Adrenal gland (tissue), 12 donors: ENCODE measurements around the gene LMF1. TPM values are rescaled to one million over a fixed set of nuclear protein-coding genes. Genes with fewer than 3 reads are reported as not detected.

ENCODE experiments used
- DNase-seq, 7 donors: peaks; one replicate each; pipeline ENCODE4 v3.0.0-alpha.2; 2019 to 2020
- H3K27ac ChIP-seq, 5 donors: fragments of 200-600 bp; sonication (generic) in 4 of 5; 1 replicate in 3 of 5; 2 replicates in 2 of 5; pipeline versions ENCODE4 v1.5.1 to v1.8.0; 2016 to 2020; ENCODE audit warnings: mild to moderate bottlenecking in 1 of 5
- H3K27me3 ChIP-seq: fragments of 200-600 bp; 2 replicates; pipeline ENCODE4 v1.8.0; 2021
- H3K36me3 ChIP-seq, 2 donors: fragments of 200-600 bp; replicated peaks in 1 of 2; 1 replicate in 1 of 2; 2 replicates in 1 of 2; pipeline versions ENCODE4 v1.5.1 to v1.8.0; 2018 to 2022
- H3K4me1 ChIP-seq, 2 donors: fragments of 200-600 bp; replicated peaks in 1 of 2; 1 replicate in 1 of 2; 2 replicates in 1 of 2; pipeline versions ENCODE4 v1.5.1 to v1.8.0; 2018 to 2021
- H3K4me3 ChIP-seq, 4 donors: fragments of 200-600 bp; sonication (generic) in 3 of 4; one replicate each; pipeline ENCODE4 v1.5.1; 2016 to 2018
- H3K9me3 ChIP-seq, 3 donors: fragments of 200-600 bp; sonication (generic) in 1 of 3; replicated peaks in 1 of 3; 1 replicate in 2 of 3; 2 replicates in 1 of 3; pipeline versions ENCODE4 v1.5.1 to v1.8.0; 2016 to 2021
- POLR2A ChIP-seq, 2 donors: fragments of 450-650 bp; IDR thresholded peaks; one replicate each; pipeline ENCODE4 v1.6.1; 2017; ENCODE audit warnings: antibody characterized with exemption in 2 of 2, mild to moderate bottlenecking in 2 of 2, moderate library complexity in 1 of 2
- WGBS, 4 donors: extraction: QIAGEN DNeasy Blood & Tissue Kit in 2 of 4; methylation state at CpG; one replicate each; pipeline versions ENCODE4 v1.1.5 to v1.1.7; 2013 to 2017; 5-methylcytosine and 5-hydroxymethylcytosine counted together
- intact Hi-C, 2 donors: fragments of 100-400 bp; cut with DNase I; formaldehyde crosslinking; loops; one replicate each; pipeline versions ENCODE4 v1.14.1 to v1.15.0; 2022 to 2023
- polyA plus RNA-seq, 3 donors: library from polyadenylated mRNA; stranded (reverse); fragments of 200-250 nt in 2 of 3; fragments of 350-450 nt in 1 of 3; fragmentation: Illumina TruSeq in 1 of 3; extraction: RNeasy Lipid Tissue Mini Kit (QIAGEN cat#74804) in 1 of 3; gene quantifications; one replicate each; pipeline ENCODE4 v1.2.3, GENCODE V29; 2013 to 2014
- total RNA-seq, 9 donors: library from RNA; depleted of rRNA in 4 of 9; stranded (reverse); fragments of >200 nt in 4 of 9; fragments of 120-200 nt in 1 of 9; fragmentation: NEBNext Ultra II Directional in 1 of 9; extraction: Animal tissue kit (Norgen Biotek cat#: 25700) in 1 of 9; gene quantifications; one replicate each; pipeline versions ENCODE4 v1.1.0 to v1.2.4, GENCODE V29; 2013 to 2023
- TF ChIP-seq, protein P1 (sequence below), 6 experiments: fragments of 450-650 bp in 4 of 6; fragments of 200-600 bp in 2 of 6; sonication (generic) in 1 of 6; IDR thresholded peaks; 1 replicate in 5 of 6; 2 replicates in 1 of 6; pipeline versions ENCODE4 v1.5.1 to v1.8.0; 2016 to 2021; ENCODE audit warnings: antibody characterized with exemption in 6 of 6, mild to moderate bottlenecking in 2 of 6, moderate library complexity in 1 of 6
- donor health status: healthy with polysubstance abuse.
- donor health status: Bipolar disorder and iron deficiency.
- donor health status: DM: yes; HTN: yes; CAD: no.
- donor health status: DM: no; HTN: no; CAD: no.
- donor health status: DM: no; HTN: no; CAD: no.
- donor health status: DM: yes; HTN: yes; CAD: no.

The LMF1 gene
- total and polyA plus RNA-seq, 12 donors = 10.5 to 101 (median 36.3) TPM

DNA sequence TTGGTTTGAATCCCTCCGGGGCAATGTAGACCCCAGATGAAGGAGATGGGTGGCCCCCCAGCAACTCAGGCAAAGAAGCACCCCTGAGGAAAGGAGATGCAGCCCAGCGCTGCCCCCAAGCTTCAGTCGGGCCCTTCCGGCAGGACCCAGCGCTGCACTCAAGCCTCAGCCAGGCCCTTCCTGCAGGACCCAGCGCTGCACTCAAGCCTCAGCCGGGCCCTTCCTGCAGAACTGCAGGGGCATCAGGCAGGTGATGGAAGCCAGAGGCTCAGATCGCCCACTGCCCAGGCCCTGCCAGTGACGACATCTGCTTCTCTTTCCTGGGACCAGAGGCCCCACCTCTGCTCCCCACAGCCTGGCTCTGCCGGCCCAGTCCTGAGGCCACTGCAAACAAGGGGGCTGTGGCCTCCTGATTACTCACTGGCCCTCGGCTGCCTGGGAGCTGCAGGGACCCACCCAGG lies 18.6 kb upstream of the LMF1 start:
- TF ChIP-seq, protein P1, sequence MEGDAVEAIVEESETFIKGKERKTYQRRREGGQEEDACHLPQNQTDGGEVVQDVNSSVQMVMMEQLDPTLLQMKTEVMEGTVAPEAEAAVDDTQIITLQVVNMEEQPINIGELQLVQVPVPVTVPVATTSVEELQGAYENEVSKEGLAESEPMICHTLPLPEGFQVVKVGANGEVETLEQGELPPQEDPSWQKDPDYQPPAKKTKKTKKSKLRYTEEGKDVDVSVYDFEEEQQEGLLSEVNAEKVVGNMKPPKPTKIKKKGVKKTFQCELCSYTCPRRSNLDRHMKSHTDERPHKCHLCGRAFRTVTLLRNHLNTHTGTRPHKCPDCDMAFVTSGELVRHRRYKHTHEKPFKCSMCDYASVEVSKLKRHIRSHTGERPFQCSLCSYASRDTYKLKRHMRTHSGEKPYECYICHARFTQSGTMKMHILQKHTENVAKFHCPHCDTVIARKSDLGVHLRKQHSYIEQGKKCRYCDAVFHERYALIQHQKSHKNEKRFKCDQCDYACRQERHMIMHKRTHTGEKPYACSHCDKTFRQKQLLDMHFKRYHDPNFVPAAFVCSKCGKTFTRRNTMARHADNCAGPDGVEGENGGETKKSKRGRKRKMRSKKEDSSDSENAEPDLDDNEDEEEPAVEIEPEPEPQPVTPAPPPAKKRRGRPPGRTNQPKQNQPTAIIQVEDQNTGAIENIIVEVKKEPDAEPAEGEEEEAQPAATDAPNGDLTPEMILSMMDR (IDR thresholded peaks at IDR 0.05) = no peak
- TF ChIP-seq POLR2A (IDR thresholded peaks at IDR 0.05) = no peak
- H3K9me3 ChIP-seq = no peaks in the 10 kb centered on the region
- H3K27ac ChIP-seq = no peak overlapping the region
- H3K27me3 ChIP-seq = no peaks in the 10 kb centered on the region
- no peak for DNase-seq
- no peak overlapping the region for H3K4me3 ChIP-seq
- no peaks in the 10 kb centered on the region for H3K4me1 ChIP-seq
- WGBS, 4 donors = 70 to 93% (median 90%) methylated on average over 3 to 11 of the region's 11 CpGs
- H3K36me3 ChIP-seq = no peaks in the 10 kb centered on the region
- intact Hi-C loops = no loop called here

DNA sequence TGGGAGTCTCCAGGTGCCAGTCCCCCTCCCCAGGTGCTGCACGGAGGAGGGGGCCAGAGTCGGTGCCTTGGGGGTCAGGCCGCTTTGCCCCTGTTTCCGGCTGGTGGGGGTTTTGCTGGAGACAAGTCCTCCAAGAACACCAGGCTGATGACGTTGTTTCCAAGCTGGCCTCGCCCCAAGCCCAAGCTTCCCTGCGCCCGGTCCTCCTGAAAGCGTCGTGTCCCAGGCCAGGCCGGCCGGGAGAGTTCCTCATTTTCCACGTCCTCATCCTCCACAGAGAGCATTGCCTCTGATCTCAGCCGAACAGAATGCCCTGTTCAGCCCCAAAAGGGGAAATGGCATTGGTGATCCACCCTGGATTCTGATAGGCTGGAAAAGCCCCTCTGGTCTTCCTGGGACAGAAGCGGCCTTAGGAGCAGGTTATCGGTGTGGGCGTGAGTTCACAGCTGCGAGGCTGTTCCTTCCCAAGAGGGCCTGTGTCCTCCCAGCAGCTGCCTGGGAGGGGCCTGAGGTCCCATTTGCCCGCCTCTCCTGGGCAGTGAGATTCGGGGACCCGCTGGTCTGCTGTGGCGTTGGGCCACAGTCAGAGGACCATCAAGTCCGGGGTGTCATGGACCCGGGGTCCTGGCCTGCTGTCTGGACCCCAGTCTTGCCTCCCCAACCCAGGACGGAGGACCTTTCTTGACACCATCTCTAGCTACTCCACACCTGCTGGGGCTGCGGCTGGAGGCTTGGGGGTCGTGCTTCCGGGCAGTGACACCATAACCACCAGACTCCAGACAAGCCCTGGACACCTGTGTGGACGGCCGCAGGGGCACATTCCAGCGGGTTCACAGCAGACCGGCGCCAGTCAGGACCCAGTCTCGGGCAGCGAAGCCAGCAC lies 17.9 kb upstream of the LMF1 start:
- intact Hi-C loops = no loop called here
- Histone ChIP-seq H3K9me3 (no peaks in the 10 kb centered on the region), H3K36me3 (no peaks in the 10 kb centered on the region), H3K4me3 (no peak overlapping the region), H3K27me3 (no peaks in the 10 kb centered on the region), H3K27ac (no peak overlapping the region), H3K4me1 (no peaks in the 10 kb centered on the region)
- WGBS, 4 donors = 78 to 91% (median 82%) methylated on average over 7 to 35 of the region's 35 CpGs
- TF ChIP-seq, protein P1 (IDR thresholded peaks at IDR 0.05) = no peak
- TF ChIP-seq POLR2A (IDR thresholded peaks at IDR 0.05) = no peak
- DNase-seq = no peak

DNA sequence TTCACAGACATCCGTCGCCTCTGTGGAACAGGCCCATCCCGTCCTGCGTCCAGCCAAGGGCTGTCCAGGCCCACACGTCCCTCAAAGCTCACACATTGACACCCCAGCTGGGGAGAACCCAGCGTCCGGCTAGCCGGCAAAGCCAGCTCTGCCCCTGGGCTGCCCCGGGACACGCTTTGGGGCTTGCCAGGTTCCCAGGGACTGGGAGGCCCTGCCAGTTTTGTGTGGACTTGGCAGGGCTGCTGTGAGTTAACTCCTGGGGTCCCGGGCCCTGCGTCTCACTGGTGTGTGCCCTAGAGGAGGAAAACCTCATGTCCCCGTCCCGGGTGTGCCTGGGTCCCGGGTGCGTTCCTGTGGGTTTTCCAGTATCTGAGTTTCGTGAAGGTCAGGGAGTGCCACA lies 17.1 kb upstream of the LMF1 start:
- no peak for DNase-seq
- Histone ChIP-seq H3K36me3 (no peaks in the 10 kb centered on the region), H3K27me3 (peaks cover 2% of the 10 kb centered on the region), H3K4me3 (no peak overlapping the region), H3K4me1 (no peaks in the 10 kb centered on the region), H3K27ac (no peak overlapping the region), H3K9me3 (no peaks in the 10 kb centered on the region)
- intact Hi-C loops = no loop called here
- 73 to 94% (median 92%) methylated on average over 3 to 17 of the region's 17 CpGs for WGBS, 4 donors
- TF ChIP-seq POLR2A (IDR thresholded peaks at IDR 0.05) = no peak
- TF ChIP-seq, protein P1 (IDR thresholded peaks at IDR 0.05) = no peak

DNA sequence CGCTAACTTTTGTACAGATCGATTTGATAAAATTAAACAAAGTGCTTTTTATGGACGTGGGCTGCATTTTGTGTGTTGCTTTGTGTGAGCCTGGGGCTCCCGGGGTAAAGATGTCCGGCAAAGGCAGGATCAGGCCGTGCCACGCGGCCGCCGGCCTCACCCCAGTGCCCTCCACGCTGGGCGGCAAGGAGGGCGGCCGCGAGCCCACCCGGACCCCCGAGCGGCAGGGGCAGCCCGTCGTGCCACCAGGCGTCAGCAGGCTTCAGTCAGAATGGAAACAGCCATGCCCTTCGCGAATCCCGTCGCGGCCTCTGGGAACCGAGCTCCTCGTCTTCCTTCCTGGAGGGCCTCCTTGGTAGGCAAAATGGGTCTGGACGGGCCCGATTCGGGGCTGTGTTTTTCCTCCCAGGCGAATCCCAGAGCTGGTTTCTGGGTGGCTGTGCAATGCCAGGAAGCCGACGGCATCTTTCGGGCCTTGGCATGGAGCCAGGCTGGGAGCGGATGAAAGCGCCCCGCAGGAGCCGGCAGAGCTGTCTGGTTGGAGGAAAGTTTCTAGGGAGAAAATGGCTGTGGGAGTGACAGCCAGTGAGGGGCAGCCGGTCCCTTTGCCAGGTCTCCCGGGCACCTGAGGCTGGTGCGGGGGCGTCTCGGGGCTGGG lies 16.3 kb upstream of the LMF1 start:
- Histone ChIP-seq H3K4me3 (no peak overlapping the region), H3K4me1 (peaks cover 0 to 2% of the 10 kb centered on the region in 2 donors)
- no peak for DNase-seq

More for the DNA sequence above, 16.3 kb upstream of the LMF1 start:
- no peaks in the 10 kb centered on the region for H3K9me3 ChIP-seq
- peaks cover 10% of the 10 kb centered on the region for H3K27me3 ChIP-seq
- H3K27ac ChIP-seq = no peak overlapping the region
- intact Hi-C loops = no loop called here
- H3K36me3 ChIP-seq = no peaks in the 10 kb centered on the region
- WGBS, 4 donors = 78 to 89% (median 84%) methylated on average over 35 to 44 of the region's 44 CpGs
- TF ChIP-seq, protein P1 (IDR thresholded peaks at IDR 0.05) = no peak
- no peak for TF ChIP-seq POLR2A (IDR thresholded peaks at IDR 0.05)
